VCaP (cell line): Measurements from ENCODE around the gene AAR2.

Source experiments
- H3K27ac ChIP-seq: fragments of 450-650 bp; 2 replicates; pipeline ENCODE4 v1.5.1; 2017
- CTCF ChIP-seq: fragments of 450-650 bp; conservative IDR thresholded peaks from 2 replicates; pipeline ENCODE4 v1.5.1; 2017; ENCODE audit warnings: mild to moderate bottlenecking, moderate library complexity

AAR2 gene

GRCh38 chr20:36284751-36285150 is 48.5 kb downstream of the AAR2 start:
- no peak for TF ChIP-seq CTCF

DNA sequence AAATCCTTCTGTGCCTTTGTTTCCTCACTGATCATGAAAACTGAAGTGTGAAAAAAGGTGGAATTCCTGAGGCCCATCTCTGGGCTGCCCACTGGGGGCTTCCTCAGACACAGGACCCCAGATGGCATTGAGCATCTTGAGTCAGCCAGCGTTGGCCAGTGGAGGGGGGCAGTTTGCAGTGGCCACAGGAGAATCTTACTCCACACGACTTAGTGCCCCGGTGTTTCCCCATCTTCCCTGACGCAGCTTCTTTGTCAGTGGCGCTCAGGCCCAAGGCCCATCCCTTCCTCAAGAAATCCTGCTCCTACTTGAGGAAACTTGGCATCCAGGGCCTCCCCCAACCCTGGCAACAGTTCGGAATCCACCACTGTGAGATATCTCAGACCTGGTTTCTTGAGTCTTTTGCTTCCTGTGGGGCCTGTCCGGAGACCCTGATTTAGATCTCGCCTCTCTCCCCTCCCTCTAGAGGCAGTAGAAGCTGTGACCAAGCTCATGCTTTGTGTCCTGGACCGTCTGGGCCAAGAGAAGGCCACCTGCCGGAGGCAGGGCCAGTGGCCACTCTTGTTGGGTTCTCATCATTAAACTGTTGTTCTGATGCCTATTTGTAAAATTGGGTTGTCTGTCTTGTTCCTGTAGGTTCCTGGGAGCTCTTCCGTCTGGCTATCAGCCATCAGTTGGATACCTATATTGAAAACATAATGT is 49.6 kb downstream of the AAR2 start:
- H3K27ac ChIP-seq, result no peak overlapping the region
- no peak for TF ChIP-seq CTCF

More at GRCh38 chr20:36284751-36285150, 48.5 kb downstream of the AAR2 start:
- H3K27ac ChIP-seq, result no peak overlapping the region

DNA sequence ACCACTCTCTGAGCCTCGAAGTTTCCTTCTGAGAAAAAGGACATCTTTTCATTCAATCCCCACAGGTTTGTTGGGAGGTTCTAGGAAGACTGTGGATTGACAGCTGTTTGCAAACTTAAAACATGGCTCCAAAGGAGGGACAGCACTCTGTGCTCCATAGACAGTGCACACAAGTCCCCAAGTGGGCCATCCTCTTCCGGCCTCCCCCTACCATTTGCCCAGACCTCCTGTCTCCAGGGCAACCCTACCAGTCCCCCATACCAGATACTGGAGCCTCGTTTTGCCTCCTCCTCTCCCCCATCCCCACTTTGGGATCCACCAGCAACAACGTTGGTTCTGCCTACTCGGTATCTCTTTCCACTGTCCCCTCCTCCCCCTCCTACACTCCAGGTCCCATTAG is 61.4 kb downstream of the AAR2 start:
- TF ChIP-seq CTCF, result no peak
- no peak overlapping the region for H3K27ac ChIP-seq

GRCh38 chr20:36298061-36298460 is 61.8 kb downstream of the AAR2 start:
- no peak overlapping the region for H3K27ac ChIP-seq
- TF ChIP-seq CTCF, result no peak

GRCh38 chr20:36298795-36299339 is 62.6 kb downstream of the AAR2 start:
- TF ChIP-seq CTCF, result no peak
- no peak overlapping the region for H3K27ac ChIP-seq

DNA sequence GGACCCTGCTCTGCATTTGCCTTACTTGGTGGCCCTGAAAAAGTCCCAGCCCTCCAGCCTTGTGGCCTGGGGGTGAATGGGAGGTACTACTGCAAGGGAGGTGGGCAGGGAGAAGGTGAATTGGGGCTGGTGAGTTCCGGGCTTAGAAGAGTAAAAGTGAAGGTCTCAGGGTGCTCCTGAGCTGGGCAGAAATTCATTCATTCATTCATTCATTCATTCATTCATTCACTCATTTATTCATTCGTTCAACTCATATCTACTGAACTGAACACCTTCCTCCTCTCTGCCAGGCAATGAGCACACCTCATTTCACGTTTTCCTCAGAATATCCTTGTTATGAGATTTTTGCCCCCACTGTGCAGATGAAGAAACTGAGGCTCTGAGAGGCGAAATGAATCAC is 63.2 kb downstream of the AAR2 start:
- no peak for TF ChIP-seq CTCF
- H3K27ac ChIP-seq, result no peak overlapping the region

GRCh38 chr20:36301359-36302119 is 65.3 kb downstream of the AAR2 start:
- no peak for TF ChIP-seq CTCF
- no peak overlapping the region for H3K27ac ChIP-seq
